ENCODE measurements around the gene TSHZ2.

GRCh38 chr20:53258741-53259140 lies 286.6 kb downstream of the TSHZ2 start:
- TF ChIP-seq CTCF (IDR thresholded peaks at IDR 0.05) (no peak), ZFX (IDR thresholded peaks at IDR 0.05; ENCODE audit: borderline replicate concordance) (no peak)
